Stimulated activated CD4-positive, alpha-beta T cell treated with anti-CD3 and anti-CD28 coated beads, Interleukin-12 subunit alpha, Interleukin-12 subunit beta, amount 100 ng/mL, for 48 hours (primary cell): ENCODE data around the gene ERBB4.
"Not testable (repeated sequence)": the region's sequence is repeated elsewhere in the genome, so short reads cannot be mapped to it uniquely, and the experiment has no call there.

Source experiments
- DNase-seq, 3 donors: peaks; one replicate each; pipeline ENCODE4 v3.0.0-alpha.2; 2020; ENCODE audit warnings: low read depth in 2 of 3, low spot score in 1 of 3

ERBB4 gene

DNA sequence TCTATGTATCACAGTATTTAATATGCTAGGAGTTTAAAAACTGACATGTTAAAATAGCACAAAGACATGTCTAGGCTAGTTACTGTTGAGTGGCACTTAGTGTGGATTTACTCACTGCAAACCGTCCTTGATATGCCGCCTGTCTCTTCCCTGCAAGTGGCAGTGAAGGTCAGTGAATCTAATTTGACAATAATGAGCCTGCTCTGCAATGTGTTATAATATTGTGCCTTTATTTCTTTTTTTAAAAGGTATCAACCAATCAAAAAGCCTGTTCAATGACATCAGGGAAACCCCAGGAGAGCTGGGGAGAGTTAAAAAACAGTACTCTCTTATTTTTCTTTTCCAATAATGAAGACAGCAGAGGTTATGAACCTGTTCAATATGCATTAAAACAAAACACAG lies 384.1 kb downstream of the ERBB4 start:
- DNase-seq = no peak

- no peak for DNase-seq
Observed at GRCh38 chr2:212153923-212154322, 384.7 kb downstream of the ERBB4 start.

DNA sequence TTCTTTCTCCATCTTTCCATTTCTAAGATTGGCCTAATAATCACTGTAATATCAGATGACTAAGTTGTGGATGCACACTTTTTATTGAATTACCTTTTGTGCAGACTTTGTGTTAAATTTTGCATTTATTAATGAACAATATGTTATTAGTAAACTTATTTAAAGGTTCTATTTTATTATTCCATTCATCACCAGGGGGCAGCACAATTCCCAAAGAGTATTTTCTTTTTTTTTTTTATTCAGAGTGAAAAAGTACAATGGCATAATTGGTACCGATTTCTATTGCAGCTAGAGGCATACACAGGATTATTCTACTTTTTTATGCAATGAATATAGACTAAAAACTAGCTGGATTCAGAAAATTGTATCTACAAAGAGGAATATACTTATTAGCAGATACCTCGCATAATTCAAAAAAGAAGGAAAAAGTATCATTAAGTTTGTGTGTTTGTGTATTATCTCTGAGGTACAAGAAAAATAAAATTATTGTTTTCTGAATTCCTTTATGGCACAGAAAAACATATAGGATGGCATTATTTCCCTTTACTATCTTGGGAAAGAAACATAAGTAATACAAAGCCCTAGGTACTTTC lies 390.6 kb downstream of the ERBB4 start:
- DNase-seq = no peak

DNA sequence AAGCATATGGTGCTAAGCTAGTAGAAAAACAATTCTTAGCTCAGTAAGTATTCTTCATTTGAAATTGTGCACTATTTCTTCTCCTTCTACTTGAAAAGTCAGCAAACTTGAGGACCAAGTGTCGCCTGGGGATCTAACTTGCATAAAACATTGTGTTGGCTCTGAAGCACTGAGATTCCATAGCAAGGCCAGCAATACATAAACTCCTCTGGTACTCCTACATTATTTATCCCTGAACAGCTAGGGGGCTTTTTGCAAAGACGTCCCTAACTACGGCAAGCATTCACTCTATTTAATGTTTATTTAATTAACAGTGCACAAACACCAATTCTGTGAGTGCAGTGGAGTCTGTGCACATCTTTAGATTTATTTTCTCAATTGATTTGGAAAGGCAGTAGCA lies 392.2 kb downstream of the ERBB4 start:
- DNase-seq = no peak

- DNase-seq = no peak
Observed at GRCh38 chr2:212145121-212145520, 393.5 kb downstream of the ERBB4 start.

- no peak for DNase-seq
Observed at GRCh38 chr2:212142631-212143030, 396.0 kb downstream of the ERBB4 start.

- DNase-seq = no peak
Observed at GRCh38 chr2:212141499-212141898, 397.1 kb downstream of the ERBB4 start.

DNA sequence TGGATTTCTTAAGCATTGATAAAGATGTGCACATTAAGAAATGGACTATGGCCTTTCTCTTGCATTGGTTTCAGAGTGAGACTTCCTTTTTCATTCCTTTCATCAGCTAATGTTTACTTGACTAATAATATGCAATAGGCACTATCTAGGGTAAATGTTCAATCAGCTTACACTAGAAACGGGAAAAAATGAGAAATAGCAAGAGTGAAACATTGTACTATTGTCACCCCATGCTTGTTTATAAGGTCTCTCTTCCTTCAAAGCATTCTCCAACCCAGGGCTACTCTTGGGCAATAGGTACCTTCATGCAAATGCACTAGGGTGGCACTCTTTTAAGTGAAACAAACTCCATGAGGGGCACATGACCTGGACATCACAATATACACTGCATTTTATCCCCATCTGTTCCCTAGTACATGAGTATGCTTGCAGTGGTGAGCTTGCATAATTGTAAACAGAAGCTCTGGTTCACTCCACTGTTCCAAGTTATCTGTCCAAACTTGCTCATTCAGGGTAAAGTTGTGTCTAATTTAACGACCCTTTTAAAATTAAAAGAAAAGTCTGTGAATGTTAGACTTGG lies 402.3 kb downstream of the ERBB4 start:
- DNase-seq = no peak

DNA sequence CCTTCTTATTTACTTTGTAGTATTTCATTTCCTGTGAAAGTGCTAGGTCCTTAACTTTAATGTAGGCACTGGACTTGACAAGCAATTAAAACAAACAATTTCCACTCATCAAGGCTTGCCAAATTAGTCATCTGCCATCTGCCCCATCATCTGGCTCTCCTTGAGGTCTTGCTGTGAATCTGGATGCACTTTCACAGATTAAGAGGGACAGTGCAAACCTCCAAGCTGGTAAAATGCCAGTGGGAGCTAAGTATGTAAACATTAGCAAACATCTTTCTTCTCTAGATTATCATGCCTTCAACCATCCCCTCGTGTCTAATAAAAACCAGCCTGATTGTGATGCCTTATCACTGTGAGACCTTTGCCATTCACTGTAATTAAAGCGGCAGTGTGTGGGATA lies 402.9 kb downstream of the ERBB4 start:
- DNase-seq = no peak

GRCh38 chr2:212133337-212133736 lies 405.3 kb downstream of the ERBB4 start:
- no peak for DNase-seq

DNA sequence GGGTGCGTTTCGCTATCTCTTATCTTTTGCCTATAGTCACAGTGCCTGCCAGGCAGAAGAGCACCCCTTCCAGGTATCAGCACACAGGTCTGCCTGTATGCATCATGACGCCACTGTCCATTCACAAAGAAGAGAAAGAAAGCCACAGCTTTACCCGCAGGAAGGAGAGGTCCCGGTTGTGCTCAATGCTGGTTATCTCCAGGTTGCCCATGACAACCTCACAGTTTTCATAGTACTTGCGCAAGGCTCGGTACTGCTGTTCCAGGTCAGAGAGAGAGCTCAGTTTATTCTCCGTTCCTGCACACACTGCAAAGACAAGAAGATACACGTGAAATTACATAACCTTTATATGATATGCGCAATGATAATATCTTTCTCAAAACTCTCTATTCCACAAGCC lies 414.0 kb downstream of the ERBB4 start:
- no peak for DNase-seq

- DNase-seq = no peak
Observed at GRCh38 chr2:212119591-212119990, 419.0 kb downstream of the ERBB4 start.

DNA sequence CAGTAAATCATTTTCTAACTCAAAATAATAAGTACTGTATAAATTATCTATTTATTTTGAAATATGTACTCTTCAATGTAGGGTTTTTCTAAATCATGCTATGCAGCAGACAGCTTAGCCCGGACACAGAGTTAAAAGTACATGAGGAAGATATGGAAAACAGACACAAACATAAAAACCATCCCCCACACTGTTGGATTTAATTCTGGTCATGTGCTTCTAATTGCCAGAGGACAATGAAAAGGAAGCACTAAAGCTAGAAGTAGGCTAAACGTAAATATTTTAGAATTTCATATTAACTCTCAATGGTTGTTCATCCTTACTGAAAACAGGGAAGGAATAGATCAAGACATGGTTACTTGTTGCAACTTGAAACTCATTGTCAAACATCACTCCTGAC lies 420.7 kb downstream of the ERBB4 start:
- no peak for DNase-seq

DNA sequence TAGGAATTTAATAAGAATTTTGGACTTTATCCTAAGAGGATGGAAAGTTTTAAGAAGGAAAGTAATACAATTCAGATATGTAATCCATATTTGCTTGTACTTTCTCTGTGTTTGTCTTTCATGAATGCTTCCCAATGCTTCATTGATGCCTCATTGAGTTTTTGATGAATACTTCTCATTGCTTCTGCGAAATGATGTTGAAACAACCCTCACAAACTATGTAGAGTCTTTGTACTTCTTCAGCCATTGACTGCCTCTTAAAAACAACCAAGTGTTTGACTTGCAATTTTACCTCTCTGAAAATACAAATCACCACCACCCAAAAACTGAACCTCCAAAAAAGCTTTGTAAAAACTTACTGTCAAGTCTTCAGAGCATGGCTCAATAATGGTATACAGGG lies 424.1 kb downstream of the ERBB4 start:
- DNase-seq = no peak

DNA sequence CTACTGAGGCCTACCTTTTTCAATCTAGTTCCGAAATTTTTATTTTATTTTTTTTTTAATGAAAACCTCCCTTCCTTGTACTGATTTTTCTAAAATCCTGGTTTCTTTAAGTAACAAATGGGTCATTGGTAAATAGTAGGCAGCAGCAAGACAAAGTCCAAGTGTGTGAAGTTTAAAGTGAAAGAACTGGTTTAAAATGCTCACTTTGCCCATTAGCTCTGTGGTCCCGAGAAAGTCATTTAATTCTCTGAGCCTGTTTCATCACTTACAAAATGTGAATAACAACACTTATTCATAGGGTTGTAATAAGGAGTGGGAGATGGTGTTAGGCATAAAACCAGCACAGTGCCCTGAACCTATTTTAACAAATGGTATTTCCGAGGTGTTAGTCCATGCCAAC lies 426.2 kb downstream of the ERBB4 start:
- DNase-seq = no peak

GRCh38 chr2:212109792-212110680 lies 428.6 kb downstream of the ERBB4 start:
- no peak for DNase-seq

DNA sequence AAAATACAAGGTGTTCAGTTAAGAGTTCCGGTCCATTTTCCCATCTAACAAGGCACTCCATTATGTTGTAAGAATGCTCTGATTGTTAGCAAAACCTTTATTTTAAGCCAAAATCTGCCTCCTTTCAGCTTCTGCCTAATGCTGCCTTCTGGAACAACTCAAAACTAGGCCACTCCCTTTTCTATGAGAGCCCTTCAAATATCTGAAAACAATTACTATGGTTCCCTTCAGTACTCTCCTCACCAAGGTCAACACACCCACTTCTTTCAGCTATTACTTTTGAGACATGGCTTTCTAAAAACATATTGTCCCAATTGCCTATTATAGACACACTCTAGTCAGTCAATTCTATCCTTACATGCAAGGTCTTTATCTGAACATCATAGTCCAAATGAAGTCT lies 429.4 kb downstream of the ERBB4 start:
- DNase-seq = no peak

GRCh38 chr2:212107989-212108388 lies 430.6 kb downstream of the ERBB4 start:
- no peak for DNase-seq

GRCh38 chr2:212107014-212107413 lies 431.6 kb downstream of the ERBB4 start:
- no peak for DNase-seq

DNA sequence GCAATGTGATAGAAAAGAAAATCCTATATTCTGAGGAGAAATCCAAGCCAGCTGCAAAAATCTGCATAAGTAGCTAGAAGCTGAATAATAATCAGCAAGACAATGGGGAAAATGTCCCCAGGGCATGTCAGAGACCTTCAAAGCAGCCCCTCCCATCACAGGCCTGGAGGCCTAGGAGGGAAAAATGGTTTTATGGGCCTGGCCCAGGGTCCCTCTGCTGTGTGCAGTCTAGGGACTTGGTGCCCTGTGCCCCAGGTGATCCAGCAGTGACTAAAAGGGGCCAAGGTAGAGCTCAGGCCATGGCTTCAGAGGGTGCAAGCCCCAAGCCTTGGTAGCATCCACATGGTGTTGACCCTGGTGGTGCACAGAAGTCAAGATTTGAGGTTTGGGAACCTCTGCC lies 432.1 kb downstream of the ERBB4 start:
- DNase-seq = not testable (repeated sequence)

- no peak for DNase-seq
Observed at GRCh38 chr2:212099658-212100057, 438.9 kb downstream of the ERBB4 start.

GRCh38 chr2:212098966-212099365 lies 439.6 kb downstream of the ERBB4 start:
- DNase-seq = no peak
